ENCODE data around the gene GRK7.

DNA sequence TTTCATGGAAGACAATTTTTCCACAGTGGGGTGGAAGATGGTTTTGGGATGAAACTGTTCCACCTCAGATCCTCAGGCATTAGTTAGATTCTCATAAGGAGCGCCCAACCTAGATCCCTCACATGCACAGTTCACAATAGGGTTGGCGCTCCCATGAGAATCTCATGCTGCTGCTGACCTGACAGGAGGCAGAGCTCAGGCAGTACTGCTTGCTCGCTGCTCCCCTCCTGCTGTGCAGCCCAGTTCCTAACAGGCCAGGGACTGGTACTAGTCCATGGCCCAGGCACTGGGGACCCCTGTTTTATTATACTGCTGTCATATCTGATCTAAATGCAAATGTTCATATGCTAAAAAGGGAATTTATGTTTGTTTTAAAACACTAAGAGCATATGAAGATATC is 9.8 kb upstream of the GRK7 start:
- TF ChIP-seq, protein P1, sequence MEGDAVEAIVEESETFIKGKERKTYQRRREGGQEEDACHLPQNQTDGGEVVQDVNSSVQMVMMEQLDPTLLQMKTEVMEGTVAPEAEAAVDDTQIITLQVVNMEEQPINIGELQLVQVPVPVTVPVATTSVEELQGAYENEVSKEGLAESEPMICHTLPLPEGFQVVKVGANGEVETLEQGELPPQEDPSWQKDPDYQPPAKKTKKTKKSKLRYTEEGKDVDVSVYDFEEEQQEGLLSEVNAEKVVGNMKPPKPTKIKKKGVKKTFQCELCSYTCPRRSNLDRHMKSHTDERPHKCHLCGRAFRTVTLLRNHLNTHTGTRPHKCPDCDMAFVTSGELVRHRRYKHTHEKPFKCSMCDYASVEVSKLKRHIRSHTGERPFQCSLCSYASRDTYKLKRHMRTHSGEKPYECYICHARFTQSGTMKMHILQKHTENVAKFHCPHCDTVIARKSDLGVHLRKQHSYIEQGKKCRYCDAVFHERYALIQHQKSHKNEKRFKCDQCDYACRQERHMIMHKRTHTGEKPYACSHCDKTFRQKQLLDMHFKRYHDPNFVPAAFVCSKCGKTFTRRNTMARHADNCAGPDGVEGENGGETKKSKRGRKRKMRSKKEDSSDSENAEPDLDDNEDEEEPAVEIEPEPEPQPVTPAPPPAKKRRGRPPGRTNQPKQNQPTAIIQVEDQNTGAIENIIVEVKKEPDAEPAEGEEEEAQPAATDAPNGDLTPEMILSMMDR (IDR thresholded peaks at IDR 0.05), result no peak
- TF ChIP-seq POLR2A (IDR thresholded peaks at IDR 0.05) (no peak), POLR2AphosphoS5 (IDR thresholded peaks at IDR 0.05) (no peak)
